Neural progenitor cell (in vitro differentiated cells): ENCODE results near the gene ATP10A. TPM values are rescaled to one million over a fixed set of nuclear protein-coding genes. Genes with fewer than 3 reads are reported as not detected.

Experiments used
- DNase-seq: peaks from one replicate; pipeline ENCODE4 v3.0.0-alpha.2; 2016; ENCODE audit warnings: low spot score
- H2AFZ ChIP-seq: fragments of 200-600 bp; sonication (generic); replicated peaks from 2 replicates; pipeline ENCODE4 v1.6.1; 2016; ENCODE audit warnings: antibody characterized with exemption
- H3F3A ChIP-seq: fragments of 200-600 bp; sonication (generic); 2 replicates; pipeline ENCODE4 v1.6.1; 2016; ENCODE audit warnings: antibody characterized with exemption, low read depth
- H3K27ac ChIP-seq: fragments of 200-600 bp; sonication (generic); 2 replicates; pipeline ENCODE4 v1.5.1; 2016; ENCODE audit warnings: mild to moderate bottlenecking
- H3K27me3 ChIP-seq: fragments of 200-600 bp; sonication (generic); 2 replicates; pipeline ENCODE4 v1.6.1; 2016; ENCODE audit warnings: mild to moderate bottlenecking, moderate library complexity
- H3K36me3 ChIP-seq: fragments of 200-600 bp; sonication (generic); 2 replicates; pipeline ENCODE4 v1.5.1; 2016
- H3K4me1 ChIP-seq: fragments of 200-600 bp; sonication (generic); 2 replicates; pipeline ENCODE4 v1.6.1; 2016; ENCODE audit warnings: mixed run types
- H3K4me2 ChIP-seq: fragments of 200-600 bp; sonication (generic); 2 replicates; pipeline ENCODE4 v1.6.1; 2016
- H3K4me3 ChIP-seq: fragments of 200-600 bp; sonication (generic); 2 replicates; pipeline ENCODE4 v1.5.1; 2016
- H3K79me2 ChIP-seq: fragments of 200-600 bp; sonication (generic); 2 replicates; pipeline ENCODE4 v1.6.1; 2016; ENCODE audit warnings: low read depth
- H3K9ac ChIP-seq: fragments of 200-600 bp; sonication (generic); 2 replicates; pipeline ENCODE4 v1.6.1; 2016
- H3K9me3 ChIP-seq: fragments of 200-600 bp; sonication (generic); 2 replicates; pipeline ENCODE4 v1.5.1; 2016; ENCODE audit warnings: low read depth
- H4K20me1 ChIP-seq: fragments of 200-600 bp; sonication (generic); 2 replicates; pipeline ENCODE4 v1.6.1; 2016; ENCODE audit warnings: low read depth
- H3K27ac Mint-ChIP-seq: 3 replicates; pipeline ENCODE4 v1.8.0; 2021; ENCODE audit warnings: mixed read lengths
- H3K27me3 Mint-ChIP-seq: 2 replicates; pipeline ENCODE4 v1.8.0; 2022; ENCODE audit warnings: low read depth, mild to moderate bottlenecking, inconsistent platforms, moderate library complexity, mixed read lengths; ENCODE audit not compliant: insufficient read depth
- H3K36me3 Mint-ChIP-seq: 3 replicates; pipeline ENCODE4 v1.8.0; 2021; ENCODE audit warnings: mixed read lengths
- H3K4me1 Mint-ChIP-seq: 3 replicates; pipeline ENCODE4 v1.8.0; 2021; ENCODE audit warnings: mixed read lengths
- H3K4me3 Mint-ChIP-seq: 3 replicates; pipeline ENCODE4 v1.8.0; 2021; ENCODE audit warnings: mild to moderate bottlenecking, moderate library complexity, mixed read lengths
- H3K9me3 Mint-ChIP-seq: 3 replicates; pipeline ENCODE4 v1.8.0; 2020; ENCODE audit warnings: mixed read lengths
- CTCF ChIP-seq: fragments of 200-600 bp; sonication (generic); IDR thresholded peaks from 2 replicates; pipeline ENCODE4 v1.5.1; 2017; ENCODE audit warnings: antibody characterized with exemption, mild to moderate bottlenecking
- EZH2 ChIP-seq: fragments of 200-600 bp; sonication (generic); IDR thresholded peaks from 2 replicates; pipeline ENCODE4 v1.6.1; 2017; ENCODE audit warnings: antibody characterized with exemption, mild to moderate bottlenecking, moderate library complexity
- EZH2phosphoT487 ChIP-seq: fragments of 200-600 bp; sonication (generic); IDR thresholded peaks from 2 replicates; pipeline ENCODE4 v1.6.1; 2017; ENCODE audit warnings: antibody characterized with exemption
- total RNA-seq: library from RNA; depleted of rRNA; stranded (reverse); fragments of >200 nt; gene quantifications from 2 replicates; pipeline ENCODE4 v1.2.3, GENCODE V29; 2015; ENCODE audit warnings: low replicate concordance

Gene ATP10A
- total RNA-seq, 1 donor from 2014 or later: 0.32 TPM

- Histone ChIP-seq H3K79me2 (no peaks in the 10 kb centered on the region), H3K9ac (no peak overlapping the region), H3F3A (no peaks in the 10 kb centered on the region), H4K20me1 (no peaks in the 10 kb centered on the region), H3K4me1 (peaks cover 18% of the 10 kb centered on the region), H3K9me3 (no peaks in the 10 kb centered on the region), H3K27ac (no peak overlapping the region), H3K27me3 (no peaks in the 10 kb centered on the region), H3K36me3 (no peaks in the 10 kb centered on the region), H3K4me3 (no peak overlapping the region), H2AFZ (no peak overlapping the region), H3K4me2 (no peak overlapping the region)
- peaks cover 9% of the 10 kb centered on the region for H3K27me3 Mint-ChIP-seq
- TF ChIP-seq CTCF (no peak), EZH2 (no peak), EZH2phosphoT487 (no peak)
- peaks cover 7% of the 10 kb centered on the region for H3K9me3 Mint-ChIP-seq
- no peak for DNase-seq
- H3K27ac Mint-ChIP-seq: no peak overlapping the region
- H3K36me3 Mint-ChIP-seq: peaks cover 3% of the 10 kb centered on the region
- peaks cover 22% of the 10 kb centered on the region for H3K4me1 Mint-ChIP-seq
- H3K4me3 Mint-ChIP-seq: no peak overlapping the region
Observed at GRCh38 chr15:25661898-25662297, 201.2 kb downstream of the ATP10A start.

GRCh38 chr15:25659251-25659650 is 203.9 kb downstream of the ATP10A start:
- Histone ChIP-seq H2AFZ (no peak overlapping the region), H3K9ac (no peak overlapping the region), H3K27me3 (no peaks in the 10 kb centered on the region), H3K4me1 (peaks cover 18% of the 10 kb centered on the region), H3K9me3 (no peaks in the 10 kb centered on the region), H3K4me2 (no peak overlapping the region), H4K20me1 (no peaks in the 10 kb centered on the region), H3K27ac (no peak overlapping the region), H3K4me3 (no peak overlapping the region), H3K79me2 (no peaks in the 10 kb centered on the region), H3K36me3 (no peaks in the 10 kb centered on the region), H3F3A (no peaks in the 10 kb centered on the region)
- H3K36me3 Mint-ChIP-seq: peaks cover 4% of the 10 kb centered on the region
- DNase-seq: no peak
- H3K4me3 Mint-ChIP-seq: no peak overlapping the region
- TF ChIP-seq EZH2: no peak
- peaks cover 30% of the 10 kb centered on the region for H3K4me1 Mint-ChIP-seq
- H3K9me3 Mint-ChIP-seq: peaks cover 9% of the 10 kb centered on the region
- H3K27ac Mint-ChIP-seq: no peak overlapping the region
- peaks cover 16% of the 10 kb centered on the region for H3K27me3 Mint-ChIP-seq

GRCh38 chr15:25658560-25658959 is 204.6 kb downstream of the ATP10A start:
- H3K9me3 ChIP-seq: no peaks in the 10 kb centered on the region
- peaks cover 16% of the 10 kb centered on the region for H3K27me3 Mint-ChIP-seq
- peaks cover 4% of the 10 kb centered on the region for H3K36me3 Mint-ChIP-seq
- no peaks in the 10 kb centered on the region for H3K79me2 ChIP-seq
- no peak overlapping the region for H2AFZ ChIP-seq
- no peaks in the 10 kb centered on the region for H3F3A ChIP-seq
- TF ChIP-seq EZH2phosphoT487 (no peak), CTCF (no peak), EZH2 (no peak)
- H3K27ac ChIP-seq: no peak overlapping the region
- peak overlapping the region; percentile 47 for H3K27ac Mint-ChIP-seq
- H3K36me3 ChIP-seq: no peaks in the 10 kb centered on the region
- no peak overlapping the region for H3K4me3 ChIP-seq
- H3K4me3 Mint-ChIP-seq: no peak overlapping the region
- no peak for DNase-seq
- H3K4me1 ChIP-seq: peaks cover 18% of the 10 kb centered on the region
- no peak overlapping the region for H3K4me2 ChIP-seq
- H4K20me1 ChIP-seq: no peaks in the 10 kb centered on the region
- H3K27me3 ChIP-seq: no peaks in the 10 kb centered on the region
- H3K9ac ChIP-seq: no peak overlapping the region
- H3K9me3 Mint-ChIP-seq: peaks cover 9% of the 10 kb centered on the region
- H3K4me1 Mint-ChIP-seq: peaks cover 30% of the 10 kb centered on the region

GRCh38 chr15:25655207-25655948 is 207.7 kb downstream of the ATP10A start:
- Histone ChIP-seq H3K36me3 (no peaks in the 10 kb centered on the region), H3K27ac (no peak overlapping the region), H3K9ac (no peak overlapping the region), H3K4me2 (no peak overlapping the region), H3K27me3 (no peaks in the 10 kb centered on the region), H2AFZ (no peak overlapping the region), H3K4me3 (no peak overlapping the region), H3K9me3 (no peaks in the 10 kb centered on the region), H3K4me1 (no peaks in the 10 kb centered on the region), H3F3A (no peaks in the 10 kb centered on the region), H3K79me2 (no peaks in the 10 kb centered on the region), H4K20me1 (no peaks in the 10 kb centered on the region)
- no peak for TF ChIP-seq EZH2phosphoT487
- H3K36me3 Mint-ChIP-seq: peaks cover 4% of the 10 kb centered on the region
- peaks cover 11% of the 10 kb centered on the region for H3K4me1 Mint-ChIP-seq
- no peak for DNase-seq
- H3K9me3 Mint-ChIP-seq: peaks cover 9% of the 10 kb centered on the region
- peak overlapping the region; percentile 81 for H3K27ac Mint-ChIP-seq
- peaks cover 15% of the 10 kb centered on the region for H3K27me3 Mint-ChIP-seq
- no peak overlapping the region for H3K4me3 Mint-ChIP-seq
